ENCODE measurements around the gene SMAD2.

DNA sequence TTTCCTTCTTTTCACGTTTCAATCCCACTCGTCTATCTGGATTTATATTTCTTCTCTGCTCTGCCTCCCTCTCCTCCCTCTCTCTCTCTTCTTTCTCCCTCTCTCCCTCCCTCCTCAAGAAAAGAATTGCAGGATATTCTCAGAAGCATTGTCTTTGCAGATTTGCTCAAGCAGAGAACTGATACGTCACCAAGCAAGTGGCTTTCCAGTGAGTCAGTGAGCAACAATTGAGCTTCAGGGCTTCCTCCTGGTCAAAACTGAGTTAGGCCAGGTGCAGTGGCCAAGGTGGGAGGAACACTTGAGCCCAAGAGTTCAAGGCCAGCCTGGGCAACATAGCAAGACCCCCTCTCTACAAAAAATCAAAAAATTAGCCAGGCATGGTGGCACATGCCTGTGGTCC, 151.1 kb downstream of the SMAD2 start:
- TF ChIP-seq, protein P1, sequence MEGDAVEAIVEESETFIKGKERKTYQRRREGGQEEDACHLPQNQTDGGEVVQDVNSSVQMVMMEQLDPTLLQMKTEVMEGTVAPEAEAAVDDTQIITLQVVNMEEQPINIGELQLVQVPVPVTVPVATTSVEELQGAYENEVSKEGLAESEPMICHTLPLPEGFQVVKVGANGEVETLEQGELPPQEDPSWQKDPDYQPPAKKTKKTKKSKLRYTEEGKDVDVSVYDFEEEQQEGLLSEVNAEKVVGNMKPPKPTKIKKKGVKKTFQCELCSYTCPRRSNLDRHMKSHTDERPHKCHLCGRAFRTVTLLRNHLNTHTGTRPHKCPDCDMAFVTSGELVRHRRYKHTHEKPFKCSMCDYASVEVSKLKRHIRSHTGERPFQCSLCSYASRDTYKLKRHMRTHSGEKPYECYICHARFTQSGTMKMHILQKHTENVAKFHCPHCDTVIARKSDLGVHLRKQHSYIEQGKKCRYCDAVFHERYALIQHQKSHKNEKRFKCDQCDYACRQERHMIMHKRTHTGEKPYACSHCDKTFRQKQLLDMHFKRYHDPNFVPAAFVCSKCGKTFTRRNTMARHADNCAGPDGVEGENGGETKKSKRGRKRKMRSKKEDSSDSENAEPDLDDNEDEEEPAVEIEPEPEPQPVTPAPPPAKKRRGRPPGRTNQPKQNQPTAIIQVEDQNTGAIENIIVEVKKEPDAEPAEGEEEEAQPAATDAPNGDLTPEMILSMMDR (IDR thresholded peaks at IDR 0.05) = no peak
- no peak for TF ChIP-seq POLR2A (IDR thresholded peaks at IDR 0.05)

Measured in right lobe of liver (tissue), 4 donors.